Motor neuron (in vitro differentiated cells): ENCODE measurements around the gene GCK. TPM values are rescaled to one million over a fixed set of nuclear protein-coding genes. Genes with fewer than 3 reads are reported as not detected.

Experiments
- ATAC-seq, 8 experiments: fragments of 200-7000 bp; cut with Tn5 transposase; replicated peaks in 6 of 8; 2 replicates each; pipeline ENCODE4 v1.8.0; 2021; ENCODE audit warnings: mild to moderate bottlenecking in 8 of 8, moderate library complexity in 8 of 8
- H3K27ac ChIP-seq, 2 donors: fragments of 250-450 bp; sonication (Bioruptor Pico); 2 replicates each; pipeline ENCODE4 v1.9.0; 2021; ENCODE audit warnings: antibody characterized with exemption in 2 of 2, mild to moderate bottlenecking in 2 of 2, moderate library complexity in 1 of 2
- H3K4me1 ChIP-seq, 2 donors: fragments of 250-450 bp; sonication (Bioruptor Pico); replicated peaks in 1 of 2; 2 replicates each; pipeline ENCODE4 v1.6.1; 2021; ENCODE audit warnings: antibody characterized with exemption in 2 of 2, mild to moderate bottlenecking in 2 of 2, moderate library complexity in 1 of 2
- H3K4me3 ChIP-seq, 5 donors: fragments of 250-450 bp; sonication (Bioruptor Pico); 2 replicates each; pipeline ENCODE4 v1.9.0; 2021; ENCODE audit warnings: antibody characterized with exemption in 5 of 5, mild to moderate bottlenecking in 5 of 5, moderate library complexity in 4 of 5
- WGBS, 10 experiments: fragments of 450-650 bp; shearing (Covaris generic); methylation state at CpG; one replicate each; pipeline ENCODE4 v1.0.0; 2022; 5-methylcytosine and 5-hydroxymethylcytosine counted together
- in situ Hi-C, 9 experiments: fragments of 400-800 bp; cut with MboI; loops; one replicate each; pipeline ENCODE4 v1.15.0; 2021; ENCODE audit warnings: low sequenced_read_pairs in 9 of 9, low pct_unique_long_range_greater_than_20kb in 2 of 9; ENCODE audit not compliant: unreplicated experiment in 9 of 9
- total RNA-seq, 8 experiments: library from RNA; unstranded; fragments of 300-600 nt; gene quantifications; 2 replicates each; pipeline versions ENCODE4 v1.2.3 to v1.2.4, GENCODE V29; 2022

GCK gene
- total RNA-seq, 8 experiments from 2014 or later, result 0.31 to 5.1 (median 2.5) TPM

GRCh38 chr7:44147026-44147991 is 41.9 kb downstream of the GCK start:
- Histone ChIP-seq H3K4me1 (peaks cover 26 to 27% of the 10 kb centered on the region in 2 donors), H3K4me3 (no peak overlapping the region), H3K27ac (peak overlapping the region; percentile 11 to 73)
- peak in 5 of 8 experiments; percentile 30 to 55 (median 47) for ATAC-seq
- in situ Hi-C loops, result no loop called here
- WGBS, 10 experiments, result 27 to 95% (median 66%) methylated on average over 2 to 17 of the region's 33 CpGs; no CpG with 5 or more reads in 2 of the 10 experiments

- Histone ChIP-seq H3K4me1 (peaks cover 26 to 27% of the 10 kb centered on the region in 2 donors), H3K4me3 (peak overlapping the region in 4 of 5 donors; percentile 16 to 27 (median 18)), H3K27ac (peak overlapping the region in 1 of 2 donors; percentile 50)
- ATAC-seq, result peak; percentile 45 to 85 (median 82)
- in situ Hi-C loops, result no loop called here
- WGBS, 10 experiments, result 0 to 70% (median 30%) methylated on average over 1 to 4 of the region's 65 CpGs; no CpG with 5 or more reads in 6 of the 10 experiments
Measured at GRCh38 chr7:44145969-44146911, 43.0 kb downstream of the GCK start.

- in situ Hi-C loops, result no loop called here
- WGBS, 10 experiments, result 0 to 10% methylated on average over 5 to 25 of the region's 53 CpGs; no CpG with 5 or more reads in 8 of the 10 experiments
- ATAC-seq, result peak in 6 of 8 experiments; percentile 7 to 64 (median 58)
Measured at GRCh38 chr7:44145479-44145968, 43.7 kb downstream of the GCK start.

GRCh38 chr7:44144968-44145478 is 44.2 kb downstream of the GCK start:
- in situ Hi-C loops, result no loop called here
- WGBS, 10 experiments, result 39 to 96% (median 85%) methylated on average over 4 to 10 of the region's 31 CpGs; no CpG with 5 or more reads in 7 of the 10 experiments
- ATAC-seq, result no peak
- Histone ChIP-seq H3K4me1 (peaks cover 26 to 27% of the 10 kb centered on the region in 2 donors), H3K27ac (no peak overlapping the region), H3K4me3 (peak overlapping the region in 3 of 5 donors; percentile 16 to 27 (median 19))

More at GRCh38 chr7:44145479-44145968, 43.7 kb downstream of the GCK start:
- Histone ChIP-seq H3K4me3 (peak overlapping the region in 4 of 5 donors; percentile 16 to 27 (median 18)), H3K4me1 (peaks cover 26 to 27% of the 10 kb centered on the region in 2 donors), H3K27ac (peak overlapping the region in 1 of 2 donors; percentile 9)

- peaks cover 26 to 27% of the 10 kb centered on the region in 2 donors for H3K4me1 ChIP-seq
- H3K4me3 ChIP-seq, result no peak overlapping the region
- in situ Hi-C loops, result no loop called here
- H3K27ac ChIP-seq, result no peak overlapping the region
- 60 to 100% (median 72%) methylated on average over 1 to 2 of the region's 6 CpGs; no CpG with 5 or more reads in 7 of the 10 experiments for WGBS, 10 experiments
- ATAC-seq, result no peak
Measured at GRCh38 chr7:44144426-44144967, 44.7 kb downstream of the GCK start.

- H3K27ac ChIP-seq, result no peak overlapping the region
- no peak overlapping the region for H3K4me3 ChIP-seq
- H3K4me1 ChIP-seq, result peaks cover 26 to 27% of the 10 kb centered on the region in 2 donors
- WGBS, 10 experiments, result 0 to 100% (median 69%) methylated on average over 1 to 4 of the region's 6 CpGs; no CpG with 5 or more reads in 4 of the 10 experiments
- in situ Hi-C loops, result no loop called here
- ATAC-seq, result no peak
Measured at GRCh38 chr7:44143646-44144250, 45.5 kb downstream of the GCK start.

- Histone ChIP-seq H3K4me1 (peaks cover 15 to 19% of the 10 kb centered on the region in 2 donors), H3K27ac (no peak overlapping the region), H3K4me3 (no peak overlapping the region)
- WGBS, 10 experiments, result 60 to 90% (median 85%) methylated on average over 1 to 4 of the region's 4 CpGs; no CpG with 5 or more reads in 7 of the 10 experiments
- ATAC-seq, result no peak
- in situ Hi-C loops, result no loop called here
Measured at GRCh38 chr7:44142028-44142427, 47.2 kb downstream of the GCK start.

- H3K27ac ChIP-seq, result no peak within 1 kb of the TSS
- ATAC-seq, result no peak
- H3K4me3 ChIP-seq, result no peak within 1 kb of the TSS
- in situ Hi-C loops, result no loop called here
- H3K4me1 ChIP-seq, result peaks cover 8 to 12% of the 10 kb centered on the region in 2 donors
- 40 to 80% (median 60%) methylated on average over 1 to 4 of the region's 6 CpGs; no CpG with 5 or more reads in 5 of the 10 experiments for WGBS, 10 experiments
Measured at GRCh38 chr7:44141221-44141850, 47.9 kb downstream of the GCK start, which contains the start of gene MYL7. TSS of gene MYL7 (minus strand) at chr7:44141332. CDS start at chr7:44141305, 27 bp downstream.

GRCh38 chr7:44140341-44140740 is 48.9 kb downstream of the GCK start:
- no peak for ATAC-seq
- H3K4me3 ChIP-seq, result no peak overlapping the region
- in situ Hi-C loops, result no loop called here
- H3K4me1 ChIP-seq, result peaks cover 5% of the 10 kb centered on the region in 2 donors
- H3K27ac ChIP-seq, result no peak overlapping the region
- no CpG with 5 or more reads among the region's 10 CpGs for WGBS, 10 experiments

- WGBS, 10 experiments, result 20 to 100% (median 100%) methylated on average over 1 to 4 of the region's 14 CpGs; no CpG with 5 or more reads in 5 of the 10 experiments
- no peak for ATAC-seq
- Histone ChIP-seq H3K4me3 (no peak overlapping the region), H3K27ac (no peak overlapping the region), H3K4me1 (no peaks in the 10 kb centered on the region)
- in situ Hi-C loops, result no loop called here
Measured at GRCh38 chr7:44139311-44140010, 49.8 kb downstream of the GCK start.

- ATAC-seq, result no peak
- in situ Hi-C loops, result no loop called here
- Histone ChIP-seq H3K4me1 (no peaks in the 10 kb centered on the region), H3K4me3 (no peak overlapping the region), H3K27ac (no peak overlapping the region)
- WGBS, 10 experiments, result 61 to 83% (median 68%) methylated on average over 2 to 4 of the region's 8 CpGs; no CpG with 5 or more reads in 6 of the 10 experiments
Measured at GRCh38 chr7:44138698-44139097, 50.5 kb downstream of the GCK start.
